ENCODE results near the gene SERPINB13.

The SERPINB13 gene, protein sequence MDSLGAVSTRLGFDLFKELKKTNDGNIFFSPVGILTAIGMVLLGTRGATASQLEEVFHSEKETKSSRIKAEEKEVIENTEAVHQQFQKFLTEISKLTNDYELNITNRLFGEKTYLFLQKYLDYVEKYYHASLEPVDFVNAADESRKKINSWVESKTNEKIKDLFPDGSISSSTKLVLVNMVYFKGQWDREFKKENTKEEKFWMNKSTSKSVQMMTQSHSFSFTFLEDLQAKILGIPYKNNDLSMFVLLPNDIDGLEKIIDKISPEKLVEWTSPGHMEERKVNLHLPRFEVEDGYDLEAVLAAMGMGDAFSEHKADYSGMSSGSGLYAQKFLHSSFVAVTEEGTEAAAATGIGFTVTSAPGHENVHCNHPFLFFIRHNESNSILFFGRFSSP

DNA sequence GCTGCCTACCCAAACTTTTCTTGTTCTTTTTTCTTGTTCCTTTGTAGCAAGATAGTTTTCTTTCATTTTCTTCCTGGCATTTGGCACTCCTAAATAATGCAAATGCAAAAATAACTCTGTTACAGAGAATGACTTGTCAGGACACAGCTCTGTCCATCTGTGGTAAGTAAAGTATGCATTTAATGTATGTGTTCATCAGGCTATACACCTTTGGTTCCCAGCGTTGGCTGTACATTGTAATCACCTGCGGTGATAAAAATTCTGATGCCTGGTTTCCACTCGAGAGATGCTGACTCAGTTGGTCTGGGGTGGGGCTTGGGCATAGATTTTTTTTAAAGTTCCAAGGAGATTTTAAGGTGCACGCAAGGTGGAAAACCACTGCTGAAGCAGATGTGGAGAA lies at the start of gene SERPINB13:
SERPINB13 (plus strand) TSS at position 378 of the 400 bp plus-strand sequence. CDS start 1,325 bp downstream, outside the sequence.
- no peak for DNase-seq

DNA sequence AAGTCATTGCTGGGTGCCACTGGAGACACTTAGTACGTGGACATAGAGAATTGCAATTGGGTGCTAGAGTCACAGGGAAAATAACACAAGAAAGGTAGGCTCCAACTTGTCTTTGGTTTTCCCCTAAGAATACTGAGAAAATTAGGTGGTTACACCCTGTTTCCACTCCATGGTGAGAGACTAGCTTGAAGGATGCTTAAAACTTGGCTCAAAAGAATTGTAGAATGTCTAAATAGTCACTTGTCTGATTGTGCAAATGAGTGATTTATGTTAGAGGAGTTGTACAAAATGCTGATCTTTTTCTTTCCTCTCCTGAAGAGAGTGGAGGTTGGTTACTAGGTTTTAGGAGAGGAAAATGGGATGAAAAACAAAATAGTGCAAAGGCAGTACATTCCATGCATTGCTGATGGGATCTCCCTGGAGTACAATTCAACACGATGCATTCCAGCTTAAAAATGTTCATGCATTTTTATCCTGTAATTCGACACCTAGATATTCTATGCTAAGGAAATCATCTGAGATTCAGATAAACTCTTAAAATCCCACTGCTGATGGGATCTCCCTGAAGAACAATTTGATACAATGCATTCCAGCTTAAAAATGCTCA lies 47.1 kb upstream of the SERPINB13 start:
- no peak for DNase-seq

DNA sequence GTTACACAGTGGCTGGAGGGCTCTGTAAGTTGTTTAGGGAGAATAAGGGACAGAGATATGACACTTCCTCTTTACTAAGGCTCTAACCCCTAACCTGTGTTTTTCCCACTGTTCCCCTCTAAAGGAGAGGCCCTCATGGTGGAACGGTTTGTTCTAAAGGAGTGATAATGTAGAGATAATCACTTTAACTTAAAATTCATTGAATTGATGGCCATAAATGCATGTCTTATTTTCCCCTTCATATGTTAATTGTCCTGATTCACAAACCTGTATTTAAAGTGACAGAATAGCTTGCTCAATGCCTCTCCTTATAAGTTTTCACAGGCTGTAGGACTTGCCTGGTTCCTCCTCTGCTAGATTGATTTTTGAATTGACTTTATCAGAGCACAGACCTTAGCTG lies 45.1 kb upstream of the SERPINB13 start, which contains the start of gene SERPINB12:
SERPINB12 (plus strand) TSS at position 301 of the 400 bp plus-strand sequence. CDS start 13,791 bp downstream, outside the sequence.
- no peak for DNase-seq

DNA sequence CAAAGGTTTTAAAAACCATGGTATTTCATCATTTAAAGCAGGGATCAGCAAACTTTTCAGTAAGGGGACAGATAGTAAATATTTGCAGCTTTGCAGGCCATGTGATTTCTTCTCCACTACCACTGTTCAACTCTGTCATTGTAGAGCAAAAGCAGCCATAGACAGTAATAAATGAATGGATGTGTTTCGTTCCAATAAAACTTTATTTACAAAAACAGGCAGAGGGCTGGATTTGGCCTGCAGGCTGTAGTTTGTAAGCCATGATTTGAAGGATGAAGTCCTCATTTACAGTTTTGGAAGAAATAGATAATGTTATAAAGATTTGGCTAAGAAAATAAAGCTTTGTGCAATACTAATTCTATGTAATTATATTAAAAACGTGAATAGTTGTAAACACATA lies 43.1 kb upstream of the SERPINB13 start:
- DNase-seq, result no peak

DNA sequence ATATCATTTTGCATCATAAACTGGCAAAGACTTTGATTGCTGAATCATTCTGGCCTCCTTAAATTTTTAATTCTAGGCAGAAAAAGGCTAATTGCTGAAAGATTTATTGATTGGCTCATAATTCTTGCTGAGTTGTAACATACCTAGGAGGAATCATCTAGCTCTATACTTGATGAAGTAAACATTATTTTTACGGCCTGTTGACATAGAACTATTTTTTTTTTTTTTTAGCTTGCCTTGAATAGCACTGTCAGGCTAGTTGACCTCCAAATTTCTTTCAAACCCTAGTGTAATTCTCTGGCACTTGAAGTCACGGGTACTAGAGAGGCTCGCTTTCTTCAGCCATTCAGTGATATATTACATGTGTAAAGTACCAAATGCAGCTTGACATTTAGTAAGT lies 42.1 kb upstream of the SERPINB13 start:
- DNase-seq, result no peak

DNA sequence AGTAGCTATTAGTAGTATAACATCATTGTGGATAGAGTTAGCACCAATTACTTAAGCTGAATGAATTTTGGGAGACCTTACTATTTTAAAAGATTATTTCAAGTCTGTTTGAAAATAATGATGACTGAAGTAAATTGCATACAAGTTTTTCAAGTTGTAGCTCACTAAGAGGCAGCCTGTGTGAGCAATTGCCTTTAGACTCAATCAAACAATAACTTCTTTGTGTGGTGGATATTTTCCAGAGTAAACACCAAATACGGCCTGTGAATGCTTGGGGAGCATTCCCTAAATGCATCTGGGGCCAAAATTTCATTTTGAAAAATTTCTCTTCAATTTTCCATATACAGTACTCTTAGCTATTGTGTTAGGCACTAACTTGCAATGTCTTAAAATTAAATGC lies 37.1 kb upstream of the SERPINB13 start:
- DNase-seq, result no peak

DNA sequence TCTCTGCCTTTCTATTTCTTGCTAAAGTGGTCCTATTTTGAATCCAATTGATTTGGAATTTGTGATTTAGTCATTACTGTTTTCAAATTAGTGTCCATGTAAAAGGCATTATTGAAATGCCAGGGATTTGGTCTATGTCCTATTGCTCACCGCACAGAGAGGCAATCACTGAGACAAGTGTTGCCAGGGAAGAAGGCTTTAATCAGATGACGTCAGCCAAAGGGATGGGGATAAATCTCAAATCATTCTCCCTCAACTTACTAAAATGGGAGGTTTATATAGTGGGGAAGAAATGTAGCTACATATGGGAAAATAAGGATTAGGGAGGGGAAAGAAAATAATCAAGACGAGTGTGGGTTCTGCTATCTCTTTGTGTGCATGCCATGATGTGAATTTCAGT lies 35.4 kb upstream of the SERPINB13 start:
- no peak for DNase-seq

DNA sequence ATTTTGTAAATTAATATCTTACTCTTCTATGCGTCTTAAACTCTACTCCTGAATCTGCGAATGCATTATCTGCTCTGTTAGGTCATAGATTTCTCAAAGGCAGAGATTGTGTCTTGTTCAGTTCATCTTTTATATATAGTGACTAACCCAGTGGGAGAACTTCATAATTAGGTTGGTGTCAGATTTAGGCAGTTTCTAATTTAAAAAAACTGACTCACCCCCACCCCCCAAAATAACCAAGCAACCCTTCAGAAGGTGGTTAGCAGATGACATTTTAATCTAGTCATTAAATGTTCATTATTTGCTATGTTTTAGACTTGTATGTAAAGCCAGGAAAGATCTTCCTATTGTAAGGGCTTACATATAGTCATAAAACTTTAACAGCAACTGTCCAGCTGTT lies 34.6 kb upstream of the SERPINB13 start:
- DNase-seq, result no peak

DNA sequence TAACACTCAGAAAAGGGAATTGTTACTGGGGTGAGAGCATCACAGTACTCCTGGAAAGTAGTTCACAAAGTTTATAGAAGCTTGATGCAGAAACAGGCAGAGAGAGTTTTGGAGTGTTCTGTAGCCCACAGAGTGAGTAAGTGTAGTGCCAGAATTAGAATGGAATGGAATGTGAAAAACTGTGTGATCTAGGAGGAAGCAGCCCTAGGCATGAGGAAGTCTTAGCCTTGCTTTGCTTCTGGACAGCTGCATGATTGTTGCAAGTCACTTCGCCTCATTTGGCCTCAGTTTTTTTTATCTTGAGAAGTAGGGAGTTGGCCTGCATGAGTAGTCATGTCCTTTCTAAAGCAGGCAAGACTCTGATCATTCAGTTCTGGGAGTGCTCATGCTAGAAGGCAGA lies 34.1 kb upstream of the SERPINB13 start:
- peak; percentile 76 for DNase-seq

DNA sequence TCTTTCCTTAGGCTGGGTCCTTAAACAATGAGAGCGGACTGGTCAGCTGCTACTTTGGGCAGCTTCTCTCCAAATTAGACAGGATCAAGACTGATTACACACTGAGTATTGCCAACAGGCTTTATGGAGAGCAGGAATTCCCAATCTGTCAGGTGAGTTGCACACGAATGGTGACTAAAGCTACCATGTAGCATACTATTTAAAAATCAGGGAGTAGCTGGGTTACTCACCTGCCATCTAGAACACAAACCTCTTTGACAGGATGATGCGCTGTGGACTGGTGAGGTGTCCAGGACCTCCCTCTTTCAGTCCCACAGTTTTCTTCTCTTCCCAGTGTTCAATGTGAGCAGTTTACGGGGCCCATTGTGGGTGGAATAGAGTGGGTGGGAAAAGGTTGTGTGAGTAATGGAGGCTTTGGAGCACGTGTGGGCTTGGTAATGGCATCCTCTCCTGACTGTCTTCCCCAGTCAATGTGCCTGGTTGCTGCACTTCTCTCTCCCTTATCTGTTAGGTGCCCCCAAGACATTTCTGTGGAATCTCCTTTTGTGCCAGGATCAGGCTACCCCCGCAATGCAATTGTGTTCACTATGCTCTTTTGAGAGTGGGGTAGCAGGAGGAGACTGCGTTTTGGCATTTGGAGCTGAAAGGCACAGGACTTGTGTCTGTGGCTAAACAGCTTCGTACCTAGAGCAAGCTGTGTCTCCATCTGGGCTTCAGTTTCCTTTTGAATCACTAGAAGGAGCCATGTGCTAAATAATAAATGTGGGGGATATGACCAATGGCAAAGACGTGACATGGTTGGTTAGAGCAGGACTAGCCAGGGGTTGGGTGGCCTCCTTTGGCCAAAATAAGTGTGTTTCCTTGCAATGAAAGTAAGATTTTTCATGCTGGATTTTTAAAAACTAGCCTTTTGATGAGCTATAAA lies 27.3 kb upstream of the SERPINB13 start:
- DNase-seq, result no peak

DNA sequence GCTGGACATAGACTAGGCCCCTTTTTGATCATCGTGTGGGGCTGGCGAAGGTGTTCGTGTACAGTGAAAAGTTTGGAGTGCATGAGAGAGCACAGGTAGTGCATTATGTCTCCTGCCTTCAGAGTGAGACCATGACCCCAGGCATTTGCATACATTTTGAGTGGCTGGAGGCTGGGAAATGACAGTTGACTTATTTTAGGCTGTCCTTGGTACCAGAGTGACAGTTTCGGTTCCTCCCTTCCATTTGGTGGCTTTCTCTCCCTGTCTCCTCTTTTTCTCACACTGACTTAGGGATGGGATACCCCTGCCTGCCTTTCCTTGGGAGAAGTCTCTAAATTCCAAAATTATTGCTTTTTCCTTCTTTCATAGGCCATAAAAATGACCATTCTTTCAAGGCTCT lies 24.9 kb upstream of the SERPINB13 start:
- DNase-seq, result no peak

DNA sequence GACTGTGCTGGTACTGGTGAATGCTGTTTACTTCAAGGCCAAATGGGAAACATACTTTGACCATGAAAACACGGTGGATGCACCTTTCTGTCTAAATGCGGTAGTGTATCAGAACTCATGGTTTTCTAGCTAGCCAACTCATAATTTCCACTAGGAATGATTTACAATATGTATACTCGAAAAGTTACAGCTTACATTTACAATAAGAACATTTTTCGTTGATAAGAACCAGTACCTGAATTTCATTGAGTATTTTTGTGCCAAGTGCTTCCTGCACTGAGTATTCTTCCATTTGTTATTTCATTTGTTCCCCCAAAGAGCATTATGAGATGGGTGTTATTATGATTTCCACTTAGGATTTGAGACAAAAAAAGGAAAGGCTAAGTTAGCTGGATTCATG lies 23.1 kb upstream of the SERPINB13 start:
- no peak for DNase-seq

DNA sequence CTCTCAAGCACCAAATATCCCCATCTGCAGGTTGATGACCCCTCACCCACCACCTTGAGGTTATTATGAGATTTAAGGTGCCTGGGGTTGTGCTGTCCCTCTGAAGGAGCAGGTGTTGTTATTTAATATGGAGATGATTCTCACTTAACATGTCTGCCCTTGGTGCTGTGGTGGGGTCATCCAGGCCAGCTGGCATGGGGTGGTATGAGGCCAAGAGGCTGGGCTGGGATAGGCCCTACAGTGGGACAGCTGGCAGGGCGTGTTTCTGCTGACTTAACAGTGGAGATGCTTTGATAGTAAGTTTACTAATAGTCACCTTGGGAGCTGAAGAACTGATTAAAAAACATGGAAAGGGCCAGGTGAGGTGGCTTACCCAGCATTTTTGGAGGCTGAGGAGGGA lies 22.6 kb upstream of the SERPINB13 start:
- DNase-seq, result no peak

DNA sequence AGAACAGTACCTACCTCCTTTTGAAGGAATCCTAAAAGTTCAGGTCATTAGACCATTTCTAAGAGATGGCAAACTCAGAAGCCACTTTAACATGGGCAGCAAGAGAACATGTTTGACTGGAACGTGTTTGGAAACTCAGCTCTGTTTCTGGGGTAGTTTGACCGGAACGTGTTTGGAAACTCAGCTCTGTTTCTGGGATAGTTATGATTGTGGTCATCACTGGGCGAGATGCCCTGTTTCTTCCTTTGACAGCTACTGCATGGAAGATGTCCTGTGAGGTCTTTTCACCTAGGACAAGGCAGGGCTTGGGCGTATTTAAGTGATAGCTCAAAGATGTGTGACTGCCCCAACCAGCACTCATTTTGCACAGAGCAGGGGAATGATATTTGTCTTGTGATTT lies 19.9 kb upstream of the SERPINB13 start:
- no peak for DNase-seq

DNA sequence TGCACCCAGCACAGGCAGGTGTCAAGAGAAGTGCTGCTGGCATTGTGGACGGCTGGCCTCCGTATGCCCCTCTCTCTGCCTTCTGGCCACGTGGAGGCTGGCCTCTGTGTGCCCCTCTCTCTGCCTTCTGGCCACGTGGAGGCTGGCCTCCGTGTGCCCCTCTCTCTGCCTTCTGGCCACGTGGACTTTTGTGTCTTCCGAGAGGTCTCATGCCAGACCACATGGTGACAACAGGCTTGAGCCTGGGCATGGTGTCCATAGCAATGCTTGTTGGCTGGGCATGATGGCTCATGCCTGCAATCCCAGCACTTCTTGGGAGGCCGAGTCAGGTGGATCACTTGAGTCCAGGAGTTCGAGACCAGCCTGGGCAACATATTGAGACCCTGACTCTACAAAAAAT lies 19.3 kb upstream of the SERPINB13 start:
- no peak for DNase-seq

DNA sequence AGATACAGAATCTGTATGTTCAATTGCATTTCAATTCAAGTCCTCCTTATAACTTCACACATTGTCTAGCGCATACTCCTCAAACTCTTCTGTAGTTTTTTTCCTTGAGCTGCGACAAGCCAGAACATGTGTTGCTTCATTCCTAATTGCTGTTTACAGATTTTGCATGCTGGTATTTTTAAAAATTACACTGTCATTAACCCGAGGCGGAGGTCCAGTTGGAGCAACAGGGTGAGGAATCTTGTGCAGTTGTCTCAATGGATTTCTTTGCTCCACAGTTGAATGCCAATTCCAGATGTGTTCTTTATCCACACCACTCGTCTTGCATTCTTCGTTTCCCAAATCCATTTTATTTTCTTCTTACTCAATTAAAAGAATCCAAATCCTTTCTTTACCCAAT lies 16.4 kb upstream of the SERPINB13 start:
- DNase-seq, result no peak

DNA sequence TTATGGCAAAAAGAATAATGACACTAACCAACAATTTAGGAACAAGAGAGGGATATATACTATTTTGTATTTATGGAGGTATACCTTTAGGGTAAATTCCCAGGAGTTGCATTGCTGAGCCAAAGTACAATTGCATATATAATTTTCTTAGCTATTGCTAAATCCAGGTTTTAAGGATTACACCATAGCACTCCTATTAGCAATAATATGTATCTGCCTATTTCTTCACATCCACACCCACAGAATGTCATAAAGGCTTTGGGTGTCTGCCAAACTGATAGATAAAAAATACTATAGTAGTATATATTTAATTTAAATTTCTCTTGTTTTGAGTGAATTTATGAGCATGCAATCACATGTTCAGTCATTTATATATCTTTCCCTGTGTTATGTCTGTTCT lies 11.5 kb upstream of the SERPINB13 start:
- DNase-seq, result peak; percentile 79

DNA sequence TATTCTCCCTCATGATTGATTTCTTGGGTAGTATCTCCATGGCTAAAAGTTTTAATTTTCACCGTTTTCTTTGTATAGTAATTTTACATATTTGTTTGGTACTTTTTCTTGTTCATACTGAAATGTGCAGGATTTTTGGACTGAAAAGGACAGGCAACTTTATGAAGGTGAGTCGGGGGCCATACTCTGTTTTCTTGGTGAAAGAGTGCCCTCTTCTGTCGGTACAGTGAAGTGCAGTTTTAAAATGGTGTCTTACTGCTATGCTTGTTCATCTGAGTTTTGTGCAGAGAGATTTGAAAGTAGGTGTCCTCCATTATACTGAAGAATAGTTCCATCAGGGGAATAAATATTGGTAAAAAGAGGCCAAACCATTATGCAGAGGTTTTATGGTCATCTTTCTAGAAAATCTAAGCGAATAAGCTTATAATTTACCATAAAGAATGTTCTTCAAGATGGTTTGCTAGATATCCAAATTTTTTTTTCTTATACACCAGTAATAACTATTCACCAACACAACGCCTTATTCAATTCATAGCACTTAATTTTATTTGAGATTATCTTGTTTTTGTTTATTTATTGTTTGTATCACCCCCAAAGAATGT lies 8.7 kb upstream of the SERPINB13 start:
- peak; percentile 13 for DNase-seq

DNA sequence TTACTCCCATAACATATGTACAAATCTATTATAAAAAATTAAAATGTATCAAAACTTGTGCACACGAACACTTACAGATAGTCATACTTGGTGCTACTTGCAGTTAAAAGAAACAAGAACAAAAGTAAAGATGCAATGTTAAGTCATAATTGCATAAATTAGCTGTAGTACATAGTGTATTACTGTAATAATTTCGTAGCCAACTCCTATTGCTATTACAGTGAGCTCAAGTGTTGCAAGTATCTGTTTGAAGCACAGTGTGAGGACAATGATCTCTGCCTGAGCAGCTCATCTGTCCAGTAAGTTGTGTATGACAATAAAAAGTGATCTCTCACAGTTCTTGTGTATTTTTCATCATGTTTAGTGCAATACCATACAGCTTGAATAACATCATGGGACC lies 7.5 kb upstream of the SERPINB13 start:
- DNase-seq, result peak; percentile 91

DNA sequence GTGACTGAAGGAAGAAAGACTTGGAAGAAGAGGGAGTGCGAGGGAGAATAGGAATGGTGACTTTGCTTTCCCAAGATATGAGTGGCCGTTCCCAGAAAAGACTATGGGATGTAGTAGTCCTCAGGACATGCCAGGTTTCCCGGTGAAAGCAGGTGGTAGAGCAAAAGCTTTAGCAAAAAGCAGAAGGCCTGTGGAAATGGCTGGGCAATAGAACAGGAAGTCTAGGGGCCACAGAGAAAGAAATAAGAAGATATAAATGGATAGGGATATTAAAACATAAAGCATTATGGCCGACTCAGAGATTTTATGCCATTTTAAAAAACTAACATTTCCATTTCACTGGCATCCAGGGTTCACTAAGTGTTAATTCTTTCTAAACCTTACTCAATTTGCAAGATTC lies 1.2 kb upstream of the SERPINB13 start:
- DNase-seq, result no peak

DNA sequence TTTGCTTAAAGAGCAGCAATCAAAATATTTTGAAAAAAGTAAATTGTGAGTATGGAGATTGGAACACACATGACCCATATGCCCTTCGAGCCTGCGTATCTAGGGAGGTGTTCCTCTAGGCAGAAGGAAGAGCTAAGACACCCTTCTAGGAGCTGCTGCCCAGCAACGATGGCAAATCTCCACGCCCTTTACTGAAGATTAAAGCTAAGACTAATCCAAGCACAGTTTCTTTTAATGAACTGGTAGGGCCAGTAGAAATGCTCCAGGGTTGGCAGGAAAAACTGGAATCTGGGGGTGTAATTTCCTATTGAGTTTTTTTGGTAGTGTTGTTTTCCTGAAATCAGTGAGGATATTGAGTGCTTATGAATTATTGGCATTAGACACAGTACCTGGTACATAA lies 712 bp upstream of the SERPINB13 start:
- DNase-seq, result no peak

DNA sequence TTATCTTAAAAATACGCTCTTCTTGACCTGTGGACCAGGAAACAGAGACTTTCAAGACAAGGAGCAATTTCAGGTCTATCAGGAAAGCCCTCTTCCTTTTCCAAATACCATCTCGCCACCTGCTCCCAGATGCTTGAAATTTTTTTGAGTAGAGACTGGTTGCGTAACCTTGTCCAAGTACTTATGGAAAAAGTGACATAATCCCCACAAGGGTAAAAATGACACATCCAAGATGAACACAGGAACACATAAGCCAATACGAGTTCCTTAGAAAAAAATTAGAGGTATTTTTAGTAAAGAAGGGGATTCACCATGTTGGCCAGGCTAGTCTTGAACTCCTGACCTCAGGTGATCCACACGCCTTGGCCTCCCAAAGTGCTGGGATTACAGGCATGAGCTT lies 1.8 kb downstream of the SERPINB13 start:
- peak; percentile 66 for DNase-seq

DNA sequence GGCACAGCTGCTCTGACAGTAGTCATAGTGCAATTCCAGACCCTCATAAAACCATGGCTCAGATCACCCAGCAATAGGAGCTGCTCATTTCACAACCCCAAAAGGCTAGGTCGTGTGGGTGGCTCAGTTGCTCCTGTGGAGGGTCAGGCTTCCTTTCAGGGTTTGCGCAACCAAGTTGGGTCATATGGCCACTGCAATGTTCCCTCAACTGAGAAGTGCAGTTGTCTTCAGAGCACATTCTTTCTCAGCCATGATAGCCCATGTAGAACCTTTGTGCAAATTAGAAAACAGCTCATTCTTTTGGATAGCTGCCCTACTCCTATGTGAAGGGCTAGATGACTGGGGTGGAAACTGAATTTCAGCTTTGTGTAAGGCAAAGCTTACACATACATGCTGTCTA lies 3.2 kb downstream of the SERPINB13 start:
- DNase-seq, result peak; percentile 93
